ENCODE data around the gene SMIM11.

Gene SMIM11

DNA sequence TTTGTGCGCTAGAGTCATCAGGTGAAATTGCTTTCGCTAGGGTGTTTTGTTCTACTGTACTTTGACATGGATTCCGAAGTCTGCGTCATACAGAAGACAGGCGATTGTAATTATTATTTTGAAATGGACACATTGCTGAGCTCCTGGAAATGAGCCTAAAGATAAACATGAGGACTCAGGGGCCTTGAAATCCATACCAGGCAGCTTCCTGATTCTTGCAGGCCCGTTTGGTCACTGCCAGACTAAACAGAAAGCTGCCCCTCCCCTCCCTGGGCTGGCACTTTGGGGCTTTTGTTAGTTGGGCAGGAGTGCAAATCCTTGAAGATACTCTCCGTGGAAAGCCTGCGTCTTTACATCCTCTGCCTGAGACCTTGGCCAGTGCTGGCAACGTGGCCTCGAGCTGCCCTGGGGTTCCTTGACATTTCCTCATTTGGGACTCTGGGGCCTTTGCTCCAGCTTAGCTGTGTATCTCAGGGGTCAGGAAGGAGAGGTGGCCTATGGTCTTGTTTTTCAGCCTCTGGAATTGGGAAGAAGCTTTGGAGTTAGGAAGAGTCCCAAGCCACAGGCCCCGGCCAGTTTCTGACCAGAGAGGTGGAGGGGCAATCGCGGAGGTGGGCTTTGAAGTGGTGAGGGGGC lies 38.4 kb upstream of the SMIM11 start:
- TF ChIP-seq, protein P1, sequence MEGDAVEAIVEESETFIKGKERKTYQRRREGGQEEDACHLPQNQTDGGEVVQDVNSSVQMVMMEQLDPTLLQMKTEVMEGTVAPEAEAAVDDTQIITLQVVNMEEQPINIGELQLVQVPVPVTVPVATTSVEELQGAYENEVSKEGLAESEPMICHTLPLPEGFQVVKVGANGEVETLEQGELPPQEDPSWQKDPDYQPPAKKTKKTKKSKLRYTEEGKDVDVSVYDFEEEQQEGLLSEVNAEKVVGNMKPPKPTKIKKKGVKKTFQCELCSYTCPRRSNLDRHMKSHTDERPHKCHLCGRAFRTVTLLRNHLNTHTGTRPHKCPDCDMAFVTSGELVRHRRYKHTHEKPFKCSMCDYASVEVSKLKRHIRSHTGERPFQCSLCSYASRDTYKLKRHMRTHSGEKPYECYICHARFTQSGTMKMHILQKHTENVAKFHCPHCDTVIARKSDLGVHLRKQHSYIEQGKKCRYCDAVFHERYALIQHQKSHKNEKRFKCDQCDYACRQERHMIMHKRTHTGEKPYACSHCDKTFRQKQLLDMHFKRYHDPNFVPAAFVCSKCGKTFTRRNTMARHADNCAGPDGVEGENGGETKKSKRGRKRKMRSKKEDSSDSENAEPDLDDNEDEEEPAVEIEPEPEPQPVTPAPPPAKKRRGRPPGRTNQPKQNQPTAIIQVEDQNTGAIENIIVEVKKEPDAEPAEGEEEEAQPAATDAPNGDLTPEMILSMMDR (IDR thresholded peaks at IDR 0.05; ENCODE audit: borderline replicate concordance, insufficient read depth, low read depth, low read length): no peak
- no peak overlapping the region for H3K4me3 ChIP-seq (ENCODE audit: low read depth, low read length)

- TF ChIP-seq, protein P1 (IDR thresholded peaks at IDR 0.05; ENCODE audit: borderline replicate concordance, insufficient read depth, low read depth, low read length): no peak
- H3K4me3 ChIP-seq (ENCODE audit: low read depth, low read length): no peak overlapping the region
Observed at GRCh38 chr21:34337741-34338140, 37.6 kb upstream of the SMIM11 start.

DNA sequence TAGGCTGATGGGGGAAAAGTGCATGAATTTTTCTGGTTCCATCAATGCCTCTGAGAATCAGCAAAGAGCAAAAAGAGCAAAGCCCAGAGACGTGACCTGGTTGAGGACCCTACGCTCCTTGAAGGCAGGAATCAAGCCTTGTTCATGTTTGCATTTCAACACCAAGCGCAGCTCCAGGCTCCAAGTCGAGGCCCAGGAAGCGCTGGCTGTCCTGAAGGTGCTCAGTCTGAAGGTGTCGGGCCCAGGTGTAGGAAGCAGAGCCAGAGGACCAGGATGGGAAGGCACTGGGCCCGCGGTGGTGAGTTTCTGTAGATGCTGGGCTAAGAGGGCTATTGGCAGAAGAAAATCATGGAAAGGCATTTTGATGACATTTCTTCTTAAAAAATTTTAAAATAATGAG lies 37.1 kb upstream of the SMIM11 start:
- TF ChIP-seq, protein P1 (IDR thresholded peaks at IDR 0.05; ENCODE audit: borderline replicate concordance, insufficient read depth, low read depth, low read length): no peak
- no peak overlapping the region for H3K4me3 ChIP-seq (ENCODE audit: low read depth, low read length)

DNA sequence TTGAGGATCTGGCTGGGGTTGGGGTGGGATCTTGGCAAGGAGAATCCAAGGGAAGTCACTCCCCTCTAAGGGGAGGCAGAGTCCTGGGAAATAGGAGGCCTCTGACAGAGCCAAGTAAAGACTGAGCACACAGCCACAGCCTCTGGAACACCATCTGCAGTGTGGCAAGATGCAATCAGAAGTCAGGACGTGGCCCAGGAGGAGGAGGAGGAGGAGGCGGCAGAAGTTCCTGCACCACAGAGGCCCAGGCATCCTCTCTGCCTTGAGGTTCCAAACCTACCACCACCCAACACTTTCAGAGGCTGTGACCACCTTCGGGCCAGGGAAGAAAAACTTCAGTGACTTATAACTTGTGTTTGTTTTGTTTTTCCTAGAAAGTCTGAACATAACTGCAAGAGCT lies 35.2 kb upstream of the SMIM11 start:
- TF ChIP-seq, protein P1 (IDR thresholded peaks at IDR 0.05; ENCODE audit: borderline replicate concordance, insufficient read depth, low read depth, low read length): no peak
- H3K4me3 ChIP-seq (ENCODE audit: low read depth, low read length): no peak overlapping the region

DNA sequence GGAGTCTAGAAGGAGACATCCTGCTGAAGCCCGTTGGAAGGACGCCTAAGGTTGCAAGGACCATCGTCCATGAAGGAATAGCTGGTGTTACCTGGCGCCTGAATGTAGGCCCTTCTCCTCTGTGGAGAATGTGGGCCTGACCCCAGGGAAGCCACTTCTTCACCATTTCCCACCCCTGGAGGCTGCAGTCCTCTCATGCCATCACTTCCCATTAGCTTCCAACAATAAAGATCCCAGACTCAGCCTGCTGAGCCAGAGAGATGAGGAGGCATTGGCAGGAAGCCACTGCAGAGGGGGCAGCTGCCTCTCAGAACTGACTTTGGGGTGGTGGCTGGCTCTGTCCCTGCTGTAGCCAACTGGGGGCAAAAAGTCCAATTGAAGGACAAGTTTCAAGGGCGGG lies 32.8 kb upstream of the SMIM11 start:
- TF ChIP-seq, protein P1 (IDR thresholded peaks at IDR 0.05; ENCODE audit: borderline replicate concordance, insufficient read depth, low read depth, low read length): no peak
- no peak overlapping the region for H3K4me3 ChIP-seq (ENCODE audit: low read depth, low read length)

- no peak overlapping the region for H3K4me3 ChIP-seq (ENCODE audit: low read depth, low read length)
- TF ChIP-seq, protein P1 (IDR thresholded peaks at IDR 0.05; ENCODE audit: borderline replicate concordance, insufficient read depth, low read depth, low read length): no peak
Observed at GRCh38 chr21:34343347-34343746, 32.0 kb upstream of the SMIM11 start.

GRCh38 chr21:34343838-34344381 lies 31.4 kb upstream of the SMIM11 start:
- no peak overlapping the region for H3K4me3 ChIP-seq (ENCODE audit: low read depth, low read length)
- TF ChIP-seq, protein P1 (IDR thresholded peaks at IDR 0.05; ENCODE audit: borderline replicate concordance, insufficient read depth, low read depth, low read length): no peak
